Stomach (tissue), 4 donors: ENCODE measurements around the gene BLTP3B.

Experiments used
- CTCF ChIP-seq, 7 experiments: fragments of 450-650 bp in 4 of 7; fragments of 200-600 bp in 3 of 7; sonication (generic) in 3 of 7; IDR thresholded peaks; one replicate each; pipeline ENCODE4 v1.5.1; 2016 to 2019; ENCODE audit warnings: antibody characterized with exemption in 7 of 7, control low read depth in 2 of 7, mild to moderate bottlenecking in 1 of 7
- EP300 ChIP-seq: sonication (generic); formaldehyde crosslinking; IDR thresholded peaks from one replicate; pipeline ENCODE4 v1.6.1; 2017; ENCODE audit warnings: antibody characterized with exemption
- POLR2A ChIP-seq, 4 donors: fragments of 450-650 bp; IDR thresholded peaks; one replicate each; pipeline ENCODE4 v1.6.1; 2016; ENCODE audit warnings: antibody characterized with exemption in 4 of 4, control low read depth in 2 of 4, mild to moderate bottlenecking in 1 of 4, moderate library complexity in 1 of 4
- POLR2AphosphoS5 ChIP-seq, 3 donors: sonication (generic); formaldehyde crosslinking; IDR thresholded peaks; one replicate each; pipeline ENCODE4 v1.6.1; 2016; ENCODE audit warnings: antibody characterized with exemption in 3 of 3

DNA sequence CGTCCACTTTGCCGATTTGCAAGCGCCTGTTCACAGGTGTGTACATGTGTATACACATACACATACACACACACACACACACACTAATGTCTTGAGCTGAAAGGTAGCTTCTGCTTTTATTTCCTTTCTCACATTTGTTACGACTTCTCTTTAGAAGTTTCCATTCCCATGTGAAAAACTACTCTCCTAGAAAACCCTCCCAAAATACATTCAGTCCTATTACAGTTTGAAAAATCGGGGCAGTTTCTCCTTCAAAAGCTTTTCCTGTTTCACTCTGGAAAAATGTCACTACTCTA is 3.9 kb downstream of the BLTP3B start:
- TF ChIP-seq CTCF (IDR thresholded peaks at IDR 0.05) (no peak), EP300 (no peak), POLR2AphosphoS5 (IDR thresholded peaks at IDR 0.05) (no peak), POLR2A (IDR thresholded peaks at IDR 0.05) (no peak)
